Femur (tissue), 1 donor: Measurements from ENCODE around the gene FOXN1.
A peak's percentile ranks its signal among the peaks of the same experiment; 100 is the strongest.
"Not testable (repeated sequence)": the region's sequence is repeated elsewhere in the genome, so short reads cannot be mapped to it uniquely, and the experiment has no call there.

Experiments used
- DNase-seq: peaks from one replicate; pipeline ENCODE4 v3.0.0-alpha.2; 2017

FOXN1 gene

GRCh38 chr17:28501421-28502284 lies 4.5 kb upstream of the FOXN1 start:
- DNase-seq, result no peak

GRCh38 chr17:28503420-28503819 lies 2.7 kb upstream of the FOXN1 start:
- DNase-seq, result no peak

GRCh38 chr17:28506763-28507487 lies 777 bp downstream of the FOXN1 start:
- no peak for DNase-seq

- no peak for DNase-seq
Observed at GRCh38 chr17:28507567-28508203, 1.5 kb downstream of the FOXN1 start.

- DNase-seq, result no peak
Observed at GRCh38 chr17:28508211-28508724, 2.1 kb downstream of the FOXN1 start.

- no peak for DNase-seq
Observed at GRCh38 chr17:28509789-28510188, 3.6 kb downstream of the FOXN1 start.

- no peak for DNase-seq
Observed at GRCh38 chr17:28511858-28512461, 5.8 kb downstream of the FOXN1 start.

- no peak for DNase-seq
Observed at GRCh38 chr17:28513476-28513875, 7.3 kb downstream of the FOXN1 start.

- no peak for DNase-seq
Observed at GRCh38 chr17:28514561-28515002, 8.4 kb downstream of the FOXN1 start.

GRCh38 chr17:28515518-28515917 lies 9.4 kb downstream of the FOXN1 start:
- DNase-seq, result no peak

- DNase-seq, result no peak
Observed at GRCh38 chr17:28518132-28518531, 12.0 kb downstream of the FOXN1 start.

- no peak for DNase-seq
Observed at GRCh38 chr17:28518578-28518977, 12.4 kb downstream of the FOXN1 start.

GRCh38 chr17:28519236-28519635 lies 13.1 kb downstream of the FOXN1 start:
- no peak for DNase-seq

- DNase-seq, result no peak
Observed at GRCh38 chr17:28520687-28521086, 14.5 kb downstream of the FOXN1 start.

- no peak for DNase-seq
Observed at GRCh38 chr17:28521311-28522085, 15.3 kb downstream of the FOXN1 start.

- DNase-seq, result not testable (repeated sequence)
Observed at GRCh38 chr17:28522281-28522680, 16.1 kb downstream of the FOXN1 start.

- no peak for DNase-seq
Observed at GRCh38 chr17:28523186-28523585, 17.0 kb downstream of the FOXN1 start.

GRCh38 chr17:28523876-28524275 lies 17.7 kb downstream of the FOXN1 start:
- no peak for DNase-seq

GRCh38 chr17:28524476-28525424 lies 18.6 kb downstream of the FOXN1 start:
- DNase-seq, result peak; percentile 29

GRCh38 chr17:28526381-28526780 lies 20.2 kb downstream of the FOXN1 start:
- no peak for DNase-seq

- no peak for DNase-seq
Observed at GRCh38 chr17:28527181-28527681, 21.1 kb downstream of the FOXN1 start.
